Small intestine (tissue), 7 donors: ENCODE data around the gene DNAJC30. TPM values are rescaled to one million over a fixed set of nuclear protein-coding genes. Genes with fewer than 3 reads are reported as not detected.
"Not testable (repeated sequence)": the region's sequence is repeated elsewhere in the genome, so short reads cannot be mapped to it uniquely, and the experiment has no call there.

ENCODE experiments used
- DNase-seq, 2 donors: peaks; one replicate each; pipeline versions ENCODE4 v3.0.0 to v3.0.0-alpha.2; 2013
- FAIRE-seq: peaks from 2 replicates; lab custom pipeline; 2012; peaks lifted over from hg19 to GRCh38; lab: Jason Lieb, UNC
- H3K27ac ChIP-seq, 3 donors: one replicate each; pipeline ENCODE4 v1.5.1; 2013; ENCODE audit warnings: low read length in 2 of 3, mild to moderate bottlenecking in 2 of 3, control low read depth in 1 of 3, inconsistent platforms in 1 of 3, low read depth in 1 of 3, moderate library complexity in 1 of 3
- H3K27me3 ChIP-seq, 3 donors: one replicate each; pipeline ENCODE4 v1.6.1; 2013; ENCODE audit warnings: low read length in 3 of 3, inconsistent platforms in 1 of 3; ENCODE audit not compliant: control insufficient read depth in 3 of 3, insufficient read depth in 3 of 3
- H3K36me3 ChIP-seq, 3 donors: one replicate each; pipeline ENCODE4 v1.6.1; 2013; ENCODE audit warnings: low read length in 3 of 3, inconsistent platforms in 1 of 3, low read depth in 1 of 3, mild to moderate bottlenecking in 1 of 3, moderate library complexity in 1 of 3; ENCODE audit not compliant: control insufficient read depth in 3 of 3, insufficient read depth in 2 of 3
- H3K4me1 ChIP-seq, 3 donors: one replicate each; pipeline ENCODE4 v1.6.1; 2013; ENCODE audit warnings: low read length in 2 of 3, inconsistent platforms in 1 of 3, low read depth in 1 of 3, mild to moderate bottlenecking in 1 of 3, moderate library complexity in 1 of 3; ENCODE audit not compliant: control insufficient read depth in 3 of 3, insufficient read depth in 2 of 3
- H3K4me3 ChIP-seq, 3 donors: one replicate each; pipeline ENCODE4 v1.5.1; 2013; ENCODE audit warnings: low read length in 3 of 3, control low read depth in 1 of 3, inconsistent platforms in 1 of 3, low read depth in 1 of 3, mild to moderate bottlenecking in 1 of 3, moderate library complexity in 1 of 3
- H3K9me3 ChIP-seq, 2 donors: one replicate each; pipeline ENCODE4 v1.6.1; 2013; ENCODE audit warnings: low read depth in 1 of 2, low read length in 1 of 2; ENCODE audit not compliant: control insufficient read depth in 2 of 2, insufficient read depth in 1 of 2
- WGBS, 3 donors: extraction: QIAGEN DNeasy Blood & Tissue Kit; methylation state at CpG; one replicate each; pipeline ENCODE4 v1.1.7; 2013; 5-methylcytosine and 5-hydroxymethylcytosine counted together
- polyA plus RNA-seq, 4 donors: library from polyadenylated mRNA; stranded (reverse) in 3 of 4; unstranded in 1 of 4; fragments of 200-250 nt in 3 of 4; fragments of 120-200 nt in 1 of 4; gene quantifications; one replicate each; pipeline versions ENCODE4 v1.2.1 to v1.2.3, GENCODE V29; 2013
- donor health status: healthy with polysubstance abuse.
- donor health status: control.
- donor health status: control.
- donor health status: Bipolar disorder and iron deficiency.
- donor health status: healthy.

Gene DNAJC30
- polyA plus RNA-seq, 4 donors, result 6.0 to 10.4 (median 7.8) TPM

DNA sequence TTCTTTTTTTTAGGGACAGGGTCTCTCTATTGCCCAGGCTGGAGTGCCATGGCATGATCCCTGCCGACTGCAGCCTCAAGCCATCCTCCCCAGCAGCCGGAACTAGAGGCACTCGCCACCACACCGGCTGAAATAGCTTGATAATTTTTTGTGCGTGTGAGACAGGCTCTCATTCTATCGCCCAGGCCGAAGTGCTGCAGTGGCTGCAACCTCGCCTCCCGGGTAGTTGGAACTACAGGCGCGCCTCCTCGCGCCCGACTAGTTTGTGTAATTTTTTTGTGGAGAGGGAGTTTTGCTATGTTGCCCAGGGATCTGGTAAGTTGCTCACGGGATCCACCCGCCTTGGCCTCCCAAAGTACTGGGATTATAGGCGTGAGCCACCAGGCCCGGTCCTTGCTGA is 2.1 kb upstream of the DNAJC30 start:
- Histone ChIP-seq H3K36me3 (peaks cover 0 to 47% (median 0%) of the 10 kb centered on the region in 3 donors), H3K27me3 (no peaks in the 10 kb centered on the region)

DNA sequence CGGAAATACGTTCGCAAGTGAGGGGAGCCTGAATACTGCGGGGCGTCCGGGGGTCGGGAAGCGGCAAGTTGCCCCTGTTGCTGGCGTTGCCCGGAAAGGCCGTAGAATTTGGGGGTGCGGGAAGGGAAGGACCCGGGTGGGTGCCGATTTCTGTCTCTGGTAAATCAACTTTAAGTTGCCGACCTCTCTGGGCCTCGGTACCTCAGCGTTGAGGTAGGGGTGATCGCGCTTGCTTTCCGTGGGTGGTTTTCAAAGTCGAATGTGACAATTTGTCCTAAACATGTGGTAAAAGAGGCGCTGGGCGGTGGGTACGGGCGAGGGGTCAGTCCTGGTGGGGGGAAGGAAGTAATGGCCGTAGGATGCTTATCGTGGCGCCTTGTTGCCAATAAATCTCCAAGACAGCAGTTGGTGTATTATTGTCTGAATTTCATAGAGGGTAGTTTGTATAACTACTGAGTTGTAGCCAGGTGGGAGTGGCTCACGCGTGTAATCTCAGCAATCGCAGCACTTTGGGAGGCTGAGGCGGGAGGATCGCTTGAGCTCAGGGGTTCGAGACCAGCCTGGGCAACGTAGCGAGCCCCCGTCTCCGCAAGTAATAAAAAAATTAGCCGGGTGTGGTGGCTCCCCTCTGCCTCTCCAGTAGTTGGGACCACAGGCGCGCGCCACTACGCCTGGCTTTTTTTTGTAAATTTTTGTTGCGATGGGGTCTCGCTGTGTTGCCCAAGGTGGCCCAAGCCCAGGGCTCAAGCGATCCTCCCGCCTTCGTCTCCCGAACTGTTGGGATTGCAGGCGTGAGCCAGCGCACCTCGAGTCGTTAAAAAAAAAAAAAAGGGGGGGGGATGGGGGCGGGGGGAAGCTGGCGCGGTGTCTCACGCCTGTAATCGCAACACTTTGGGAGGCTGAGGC is 788 bp upstream of the DNAJC30 start:
- Histone ChIP-seq H3K36me3 (peaks cover 0 to 44% (median 2%) of the 10 kb centered on the region in 3 donors), H3K9me3 (no peaks in the 10 kb centered on the region), H3K27ac (peak overlapping the region; percentile 8 to 63 (median 62)), H3K4me3 (peak overlapping the region; percentile 69 to 95 (median 89)), H3K27me3 (no peaks in the 10 kb centered on the region), H3K4me1 (peaks cover 2 to 14% (median 5%) of the 10 kb centered on the region in 3 donors)
- WGBS, 3 donors, result 25 to 30% (median 25%) methylated on average over 58 of the region's 58 CpGs
- FAIRE-seq, result no peak
- no peak for DNase-seq

More for the DNA sequence above, 2.1 kb upstream of the DNAJC30 start:
- Histone ChIP-seq H3K4me1 (peaks cover 2 to 14% (median 5%) of the 10 kb centered on the region in 3 donors), H3K9me3 (no peaks in the 10 kb centered on the region), H3K4me3 (no peak overlapping the region), H3K27ac (no peak overlapping the region)
- DNase-seq, result no peak
- no peak for FAIRE-seq
- WGBS, 3 donors, result 97% methylated on average over 18 of the region's 18 CpGs

DNA sequence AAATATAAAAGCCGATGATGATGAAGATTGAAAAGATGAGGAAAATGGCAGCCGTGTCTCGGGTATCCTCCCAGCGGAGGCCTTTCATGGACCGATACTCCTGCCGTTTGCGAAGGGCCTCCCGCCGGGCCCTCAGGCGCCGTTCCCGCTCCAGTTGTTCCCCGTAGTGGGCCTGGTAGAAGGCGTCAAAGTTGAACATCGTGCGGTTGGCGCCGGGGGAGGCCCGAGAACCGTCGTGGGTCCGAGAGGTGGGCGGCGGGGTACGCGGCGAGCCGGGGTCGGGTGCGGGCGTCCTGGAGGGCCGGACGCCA is 553 bp downstream of the DNAJC30 start:
- DNase-seq, result no peak

DNA sequence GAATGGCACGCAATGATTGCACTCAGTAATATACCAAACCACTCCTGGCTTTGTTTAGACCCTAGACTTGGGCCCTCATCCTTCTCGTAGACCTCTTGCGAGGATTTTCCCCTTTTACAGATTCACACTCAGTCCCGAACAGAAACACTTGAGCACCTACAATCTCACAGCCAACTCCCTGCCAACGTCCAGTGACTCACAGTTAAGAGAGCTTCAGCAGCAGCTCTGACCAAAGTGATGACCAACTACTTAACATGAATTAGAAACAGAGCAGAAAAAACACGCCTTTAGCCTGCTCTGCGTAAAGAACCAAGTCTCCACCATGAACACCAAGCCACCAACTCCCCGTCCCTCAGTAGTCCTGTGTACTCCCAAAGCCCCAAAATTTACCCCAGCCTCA is 2.2 kb downstream of the DNAJC30 start:
- Histone ChIP-seq H3K36me3 (peaks cover 0 to 35% (median 2%) of the 10 kb centered on the region in 3 donors), H3K4me3 (no peak overlapping the region), H3K9me3 (no peaks in the 10 kb centered on the region), H3K27me3 (no peaks in the 10 kb centered on the region), H3K27ac (no peak overlapping the region), H3K4me1 (peaks cover 2 to 14% (median 5%) of the 10 kb centered on the region in 3 donors)
- FAIRE-seq (no peak), DNase-seq (no peak)
- WGBS, 3 donors, result 76 to 83% (median 77%) methylated on average over 8 of the region's 8 CpGs

More for the DNA sequence above, 553 bp downstream of the DNAJC30 start:
- no peak for FAIRE-seq
- peak overlapping the region; percentile 45 to 95 (median 89) for H3K4me3 ChIP-seq
- WGBS, 3 donors, result 1% methylated on average over 31 to 33 of the region's 33 CpGs
- H3K4me1 ChIP-seq, result peaks cover 2 to 14% (median 5%) of the 10 kb centered on the region in 3 donors
- no peaks in the 10 kb centered on the region for H3K27me3 ChIP-seq
- H3K9me3 ChIP-seq, result no peaks in the 10 kb centered on the region
- peak overlapping the region; percentile 70 to 76 (median 71) for H3K27ac ChIP-seq
- H3K36me3 ChIP-seq, result peaks cover 0 to 48% (median 2%) of the 10 kb centered on the region in 3 donors

DNA sequence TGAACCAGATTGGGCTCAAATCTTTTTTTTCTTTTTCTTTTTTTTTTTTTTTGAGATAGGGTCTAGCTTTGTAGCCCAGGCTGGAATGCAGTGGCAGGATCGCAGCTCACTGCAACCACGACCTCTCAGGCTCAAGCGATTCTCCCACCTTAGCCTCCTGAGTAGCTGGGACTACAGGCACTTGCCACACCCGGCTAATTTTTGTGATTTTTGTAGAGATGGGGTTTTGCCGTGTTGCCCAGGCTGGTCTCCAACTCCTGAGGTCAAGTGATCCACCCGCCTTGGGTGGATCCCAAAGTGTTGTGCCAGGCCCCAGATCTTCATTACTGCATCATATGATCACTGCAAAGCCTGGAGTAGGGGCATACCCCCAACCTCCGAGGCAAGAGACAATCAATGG is 2.8 kb downstream of the DNAJC30 start:
- no peaks in the 10 kb centered on the region for H3K27me3 ChIP-seq
- H3K4me3 ChIP-seq, result no peak overlapping the region
- H3K36me3 ChIP-seq, result peaks cover 0 to 34% (median 2%) of the 10 kb centered on the region in 3 donors
- H3K9me3 ChIP-seq, result no peaks in the 10 kb centered on the region
- FAIRE-seq (no peak), DNase-seq (no peak)
- peaks cover 2 to 14% (median 5%) of the 10 kb centered on the region in 3 donors for H3K4me1 ChIP-seq
- WGBS, 3 donors, result 79 to 86% (median 80%) methylated on average over 7 of the region's 7 CpGs
- no peak overlapping the region for H3K27ac ChIP-seq

DNA sequence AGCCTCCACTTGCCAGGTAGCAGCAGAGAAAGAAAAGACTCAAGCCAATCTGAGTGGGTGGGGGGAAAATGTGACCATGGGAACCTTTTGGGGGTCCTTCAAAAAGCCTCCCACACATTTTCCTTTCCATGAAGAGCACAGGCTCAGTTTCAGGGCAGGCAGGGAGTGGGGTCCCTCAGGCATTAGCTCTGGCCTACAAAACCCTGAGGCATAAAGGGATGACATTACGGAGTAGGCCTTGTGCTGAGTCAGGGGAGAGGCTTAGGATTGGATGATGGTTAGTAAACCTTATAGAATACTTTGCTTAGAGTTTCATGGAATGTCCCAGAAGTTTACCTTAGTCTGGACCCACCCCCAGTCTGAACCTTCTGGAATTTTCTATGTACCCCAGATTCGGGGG is 3.5 kb downstream of the DNAJC30 start:
- no peak overlapping the region for H3K4me3 ChIP-seq
- FAIRE-seq, result no peak
- H3K9me3 ChIP-seq, result no peaks in the 10 kb centered on the region
- no peaks in the 10 kb centered on the region for H3K27me3 ChIP-seq
- peaks cover 0 to 28% (median 2%) of the 10 kb centered on the region in 3 donors for H3K36me3 ChIP-seq
- WGBS, 3 donors, result 95 to 98% (median 97%) methylated on average over 2 of the region's 2 CpGs
- H3K27ac ChIP-seq, result no peak overlapping the region
- H3K4me1 ChIP-seq, result peaks cover 2 to 14% (median 3%) of the 10 kb centered on the region in 3 donors
- no peak for DNase-seq

DNA sequence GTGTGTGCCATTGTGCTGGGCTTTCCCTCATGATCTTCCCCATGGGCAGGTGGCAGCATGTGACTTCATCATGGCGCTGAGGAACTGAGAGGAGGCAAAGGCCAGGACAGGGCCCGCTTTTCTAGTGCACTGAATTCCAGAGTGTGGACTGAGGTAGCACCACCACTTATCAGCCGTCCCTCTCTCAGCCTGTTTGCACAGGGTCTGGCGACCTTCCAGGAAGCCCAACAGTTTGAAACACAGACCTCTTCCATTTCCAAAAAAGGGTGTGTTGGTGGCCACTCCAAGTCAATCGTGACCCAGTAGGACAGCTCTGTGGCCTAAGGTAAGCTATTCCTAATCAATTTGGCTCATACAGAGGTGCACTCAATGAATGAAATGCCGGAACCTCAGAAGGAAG is 4.4 kb downstream of the DNAJC30 start:
- peaks cover 0 to 31% (median 2%) of the 10 kb centered on the region in 3 donors for H3K36me3 ChIP-seq
- H3K4me1 ChIP-seq, result peaks cover 2 to 14% (median 3%) of the 10 kb centered on the region in 3 donors
- no peaks in the 10 kb centered on the region for H3K27me3 ChIP-seq
- WGBS, 3 donors, result 79 to 89% (median 79%) methylated on average over 6 of the region's 6 CpGs
- H3K27ac ChIP-seq, result no peak overlapping the region
- H3K9me3 ChIP-seq, result no peaks in the 10 kb centered on the region
- no peak overlapping the region for H3K4me3 ChIP-seq
- FAIRE-seq (no peak), DNase-seq (no peak)

DNA sequence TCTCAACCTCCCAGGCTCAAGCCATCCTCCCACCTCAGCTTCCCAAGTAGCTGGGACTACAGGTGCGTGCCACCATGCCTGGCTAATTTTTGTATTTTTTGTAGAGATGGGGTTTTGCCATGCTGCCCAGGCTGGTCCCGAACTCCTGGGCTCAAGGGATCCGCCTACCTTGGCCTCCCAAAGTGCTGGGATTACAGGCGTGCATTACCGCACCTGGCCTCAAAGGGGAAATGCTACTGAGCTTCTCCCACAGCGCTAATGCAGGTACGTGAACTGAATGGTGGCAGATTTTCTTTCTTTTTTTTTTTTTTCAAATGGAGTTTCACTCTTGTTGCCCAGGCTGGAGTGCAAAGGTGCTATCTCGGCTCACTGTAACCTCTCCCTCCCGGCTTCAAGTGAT is 7.2 kb downstream of the DNAJC30 start:
- DNase-seq, result peak; percentile 26 to 28
- not testable (repeated sequence) for H3K27me3 ChIP-seq, H3K4me3 ChIP-seq, H3K9me3 ChIP-seq, H3K27ac ChIP-seq, FAIRE-seq, H3K4me1 ChIP-seq
- 33 to 63% (median 51%) methylated on average over 9 of the region's 9 CpGs for WGBS, 3 donors
- H3K36me3 ChIP-seq, result peaks cover 0 to 35% (median 2%) of the 10 kb centered on the region in 3 donors
